NCI-H82 treated with DMSO at 0.1 percent for 48 hours (cell line): ENCODE data around the gene P4HTM.

Source experiments
- DNase-seq: peaks from one replicate; lab custom pipeline; 2025; ENCODE audit not compliant: unreplicated experiment; lab: John Stamatoyannopoulos, UW

Gene P4HTM

GRCh38 chr3:49021813-49022687, 32.0 kb downstream of the P4HTM start, which contains the start of gene NDUFAF3:
Gene NDUFAF3, plus strand, starts transcription at chr3:49022121. Its CDS starts 24 bp downstream, at chr3:49022145.
- peak; percentile 77 for DNase-seq

- DNase-seq: no peak
Observed at GRCh38 chr3:49022688-49023171, 32.7 kb downstream of the P4HTM start.

GRCh38 chr3:49023775-49024174, 33.7 kb downstream of the P4HTM start:
- DNase-seq: no peak

- no peak for DNase-seq
Observed at GRCh38 chr3:49024449-49024848, 34.4 kb downstream of the P4HTM start.

- DNase-seq: no peak
Observed at GRCh38 chr3:49025005-49025792, 35.2 kb downstream of the P4HTM start.

GRCh38 chr3:49025793-49026520, 35.9 kb downstream of the P4HTM start:
- no peak for DNase-seq

GRCh38 chr3:49026536-49026935, 36.5 kb downstream of the P4HTM start:
- DNase-seq: no peak

GRCh38 chr3:49027634-49028033, 37.6 kb downstream of the P4HTM start:
- DNase-seq: no peak

- no peak for DNase-seq
Observed at GRCh38 chr3:49028298-49028672, 38.2 kb downstream of the P4HTM start.

GRCh38 chr3:49028673-49029562, 38.9 kb downstream of the P4HTM start, which contains the start of gene IMPDH2:
Gene IMPDH2, minus strand, starts transcription at chr3:49029398. Its CDS starts 48 bp downstream, at chr3:49029350.
- DNase-seq: peak; percentile 76

- DNase-seq: no peak
Observed at GRCh38 chr3:49029563-49029884, 39.5 kb downstream of the P4HTM start.

- DNase-seq: no peak
Observed at GRCh38 chr3:49030321-49030720, 40.3 kb downstream of the P4HTM start.

GRCh38 chr3:49032646-49033304, 42.7 kb downstream of the P4HTM start:
- no peak for DNase-seq

GRCh38 chr3:49034650-49035049, 44.6 kb downstream of the P4HTM start:
- DNase-seq: no peak

GRCh38 chr3:49035281-49035680, 45.2 kb downstream of the P4HTM start:
- DNase-seq: no peak

GRCh38 chr3:49053543-49053942, 63.5 kb downstream of the P4HTM start:
- no peak for DNase-seq

GRCh38 chr3:49054344-49054862, 64.4 kb downstream of the P4HTM start:
- no peak for DNase-seq
